ENCODE results near the gene HSPB6.

HSPB6 gene

DNA sequence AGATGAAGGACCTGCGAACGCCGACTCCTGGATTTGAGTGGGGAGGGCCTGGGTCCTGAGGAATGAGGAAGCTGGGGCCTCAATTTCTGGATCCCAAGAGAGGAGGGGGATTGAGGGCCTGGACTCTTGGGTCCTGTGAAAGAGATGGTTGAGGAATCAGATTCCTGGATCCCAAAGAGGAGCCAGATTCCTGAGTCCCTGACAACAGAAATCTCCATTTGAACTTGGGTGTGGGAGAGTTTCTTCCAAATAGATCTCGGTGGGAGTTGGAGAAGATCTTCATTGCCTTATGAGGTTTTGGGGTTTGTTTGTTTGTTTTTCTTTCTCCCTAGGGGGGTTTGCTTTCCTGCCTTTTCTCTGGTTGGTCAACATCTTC, 10.8 kb downstream of the HSPB6 start:
- DNase-seq (ENCODE audit: low read depth in 2 of 2): no peak

DNA sequence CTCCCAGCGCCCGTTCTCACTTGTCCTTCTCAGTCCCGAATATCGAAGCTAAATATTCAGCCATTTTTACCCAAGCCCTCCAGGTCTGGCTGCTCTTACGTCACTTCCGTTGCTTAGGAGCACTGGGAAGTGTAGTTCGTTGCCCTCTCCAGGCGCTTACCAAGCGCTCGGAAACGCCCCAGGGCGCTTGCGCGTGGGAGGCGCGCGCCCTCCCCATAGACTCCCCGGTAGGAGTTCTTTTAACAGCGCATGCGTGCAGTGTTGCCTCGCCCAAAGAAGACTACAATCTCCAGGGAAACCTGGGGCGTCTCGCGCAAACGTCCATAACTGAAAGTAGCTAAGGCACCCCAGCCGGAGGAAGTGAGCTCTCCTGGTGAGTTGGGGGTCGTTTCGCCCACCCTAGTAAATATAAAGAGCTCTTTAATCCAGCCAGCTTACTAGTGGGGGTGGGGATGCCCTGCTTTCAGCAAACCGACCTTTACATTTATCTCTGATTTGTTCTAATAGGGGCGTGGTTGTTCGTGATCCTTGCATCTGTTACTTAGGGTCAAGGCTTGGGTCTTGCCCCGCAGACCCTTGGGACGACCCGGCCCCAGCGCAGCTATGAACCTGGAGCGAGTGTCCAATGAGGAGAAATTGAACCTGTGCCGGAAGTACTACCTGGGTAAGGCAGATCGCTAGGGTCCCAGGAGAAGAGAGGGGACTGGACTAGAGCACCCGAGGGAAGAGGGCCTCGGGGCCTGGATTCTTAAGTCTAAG, 11.3 kb downstream of the HSPB6 start, which contains the start of the genes PSENEN and U2AF1L4:
Gene PSENEN, plus strand, starts transcription at position 324 of the 759 bp plus-strand sequence. Its CDS starts 280 bp downstream, at position 604.
Gene U2AF1L4, minus strand, starts transcription at position 91 of the 759 bp plus-strand sequence. Its CDS starts 27 bp downstream, at position 64.
- DNase-seq (ENCODE audit: low read depth in 2 of 2): peak; percentile 91 to 96

DNA sequence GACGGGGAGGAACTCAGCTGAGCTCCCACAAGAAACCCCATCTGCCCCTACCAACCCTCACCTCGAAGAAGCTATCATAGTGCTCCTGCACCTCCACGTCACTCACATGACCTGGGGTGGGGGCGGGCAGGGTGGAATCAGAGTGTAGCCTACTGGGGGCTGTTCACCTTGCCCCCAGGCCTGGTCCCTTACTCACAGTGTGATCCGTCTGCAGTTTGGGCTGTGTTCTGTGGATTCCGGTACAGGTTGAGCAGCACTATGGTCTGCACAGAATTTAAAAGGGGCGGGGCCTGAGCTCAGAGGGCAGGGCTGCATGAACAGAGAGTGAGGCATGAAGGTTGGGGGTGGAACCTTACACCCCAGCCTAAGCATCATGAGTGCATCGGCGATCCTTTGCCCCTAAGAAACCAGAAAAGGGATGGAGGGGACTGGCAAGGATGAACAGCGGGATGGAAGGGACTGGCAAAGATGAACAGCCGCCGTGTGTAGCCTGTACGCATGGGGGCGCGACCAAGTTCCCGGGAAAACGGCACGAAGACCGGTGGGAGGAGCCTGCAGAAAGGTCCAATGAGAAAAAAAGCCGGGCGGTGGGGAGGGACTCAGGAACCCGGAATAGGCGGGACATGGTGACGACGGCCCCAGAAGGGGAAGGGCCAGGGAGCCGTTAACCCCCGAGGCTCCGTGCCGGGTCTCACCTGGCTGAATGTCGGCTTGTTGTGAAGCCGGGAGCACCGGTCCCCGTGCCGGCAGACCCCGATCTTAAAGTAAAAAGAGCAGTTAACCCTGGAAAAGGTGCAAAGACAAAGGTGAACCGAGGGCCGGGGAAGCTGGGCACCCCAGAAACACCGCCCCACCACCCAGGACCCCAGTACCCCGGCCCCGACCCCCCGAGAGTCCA, 12.2 kb downstream of the HSPB6 start:
- peak; percentile 85 to 90 for DNase-seq (ENCODE audit: low read depth in 2 of 2)

GRCh38 chr19:35743640-35744429, 13.0 kb downstream of the HSPB6 start:
- DNase-seq (ENCODE audit: low read depth in 2 of 2): no peak

DNA sequence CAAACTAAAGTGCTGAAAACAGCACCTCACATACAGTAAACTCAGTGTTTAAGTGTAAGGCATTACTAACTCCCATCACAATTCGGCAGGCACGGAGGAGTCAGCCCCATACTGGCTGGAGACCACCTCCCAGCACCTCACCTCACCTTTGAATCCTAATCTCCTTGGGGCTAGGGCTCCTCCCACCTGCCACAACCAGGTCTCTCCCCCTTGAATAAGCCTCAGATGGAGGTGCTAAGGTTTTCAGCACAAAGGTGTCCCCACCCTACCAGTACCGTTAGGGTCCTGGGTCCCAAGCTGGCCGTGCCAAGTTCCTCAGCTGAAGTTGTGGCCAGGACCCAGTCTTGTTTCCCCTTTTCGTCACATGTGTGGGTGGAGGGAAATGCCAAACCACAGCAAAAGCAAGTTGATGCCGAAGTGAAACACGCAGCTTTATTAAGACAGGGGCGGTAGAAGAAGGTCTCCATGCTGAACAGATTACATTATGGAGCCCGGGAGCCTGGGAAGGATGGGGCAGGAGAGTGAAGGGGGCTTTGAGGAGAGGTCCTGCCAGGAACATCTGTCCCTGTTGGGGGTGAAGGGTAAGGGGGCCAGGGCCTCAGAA, 14.6 kb downstream of the HSPB6 start, which contains the start of gene IGFLR1:
Gene IGFLR1, minus strand, starts transcription at position 332 of the 604 bp plus-strand sequence. CDS start 1,272 bp downstream, outside the sequence.
- DNase-seq (ENCODE audit: low read depth in 2 of 2): peak; percentile 50 to 62

DNA sequence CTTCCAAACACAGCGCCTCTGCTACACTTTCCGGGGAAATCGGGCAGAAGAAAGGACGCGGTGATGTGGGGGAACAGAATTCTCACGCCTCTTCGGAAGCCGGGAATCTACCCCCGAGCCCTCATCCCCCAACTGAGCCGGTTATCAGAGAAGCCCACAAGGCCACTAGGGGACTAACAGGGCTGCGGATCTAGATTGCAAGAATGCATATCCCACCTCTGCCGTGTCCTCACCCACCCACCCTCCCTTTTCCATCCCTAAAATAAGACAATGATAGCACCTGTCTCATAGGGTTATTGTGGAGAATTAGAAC, 15.7 kb downstream of the HSPB6 start:
- DNase-seq (ENCODE audit: low read depth in 2 of 2): no peak

- peak; percentile 90 for DNase-seq (ENCODE audit: low read depth in 2 of 2)
Measured at GRCh38 chr19:35740423-35741202, 16.2 kb downstream of the HSPB6 start.

GRCh38 chr19:35740108-35740422, 16.8 kb downstream of the HSPB6 start:
- DNase-seq (ENCODE audit: low read depth in 2 of 2): no peak

DNA sequence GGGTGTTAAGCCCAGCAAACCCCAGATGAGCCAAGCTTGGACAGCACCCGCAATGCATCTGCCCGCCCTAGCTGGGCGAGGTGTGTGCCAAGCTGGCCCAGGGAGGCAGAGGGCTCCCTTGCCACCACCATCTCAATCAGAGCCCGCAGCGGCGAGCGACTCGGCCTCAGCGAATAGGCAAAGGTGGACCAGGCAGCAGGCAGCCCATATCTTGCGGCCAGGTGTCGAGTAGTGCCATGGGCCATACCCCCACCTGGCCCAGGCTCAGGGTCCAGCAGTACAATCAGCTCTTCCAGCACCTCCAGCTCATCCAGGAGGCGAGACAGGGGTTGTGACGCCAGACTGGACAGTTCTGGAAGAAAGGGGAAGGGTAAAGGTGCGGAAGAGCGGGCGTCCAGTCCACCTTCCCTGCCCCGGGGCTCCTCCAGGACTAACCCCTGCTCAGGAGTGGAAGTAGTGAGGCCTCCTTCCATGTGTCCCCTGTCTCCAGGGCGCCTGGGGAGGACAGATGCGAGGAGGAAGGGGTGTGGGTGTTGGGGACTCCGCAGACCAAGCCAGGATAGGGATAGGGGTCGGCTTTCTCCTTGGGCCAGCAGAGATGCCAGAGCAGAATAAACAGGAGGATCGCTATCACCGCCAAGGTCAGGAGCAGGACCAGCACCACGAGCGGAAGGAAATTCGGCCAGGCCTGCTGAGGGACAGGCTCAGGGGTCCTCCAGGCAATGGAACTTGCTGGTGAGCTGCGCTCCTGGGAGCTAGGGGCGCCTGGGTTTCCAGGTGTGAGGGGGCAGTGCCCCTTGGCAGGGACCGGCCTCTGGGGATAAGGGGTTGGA, 17.3 kb downstream of the HSPB6 start:
- DNase-seq (ENCODE audit: low read depth in 2 of 2): no peak

DNA sequence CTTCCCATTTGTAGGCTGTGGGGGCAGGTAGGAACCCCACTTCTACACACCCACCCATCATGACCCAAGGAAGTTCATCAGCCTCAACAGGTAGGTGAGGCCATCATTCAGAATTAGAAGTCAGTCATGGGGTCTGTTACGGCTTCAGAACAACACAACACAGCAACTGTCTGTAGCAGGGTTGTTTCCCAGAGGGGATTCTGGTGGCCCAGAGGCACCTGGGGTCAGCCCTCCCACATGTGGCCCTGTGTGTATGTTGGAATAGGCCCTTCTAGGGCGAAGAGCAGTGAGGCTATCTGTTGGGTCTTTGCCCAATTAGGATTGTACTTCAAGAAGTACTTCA, 18.0 kb downstream of the HSPB6 start:
- DNase-seq (ENCODE audit: low read depth in 2 of 2): no peak

DNA sequence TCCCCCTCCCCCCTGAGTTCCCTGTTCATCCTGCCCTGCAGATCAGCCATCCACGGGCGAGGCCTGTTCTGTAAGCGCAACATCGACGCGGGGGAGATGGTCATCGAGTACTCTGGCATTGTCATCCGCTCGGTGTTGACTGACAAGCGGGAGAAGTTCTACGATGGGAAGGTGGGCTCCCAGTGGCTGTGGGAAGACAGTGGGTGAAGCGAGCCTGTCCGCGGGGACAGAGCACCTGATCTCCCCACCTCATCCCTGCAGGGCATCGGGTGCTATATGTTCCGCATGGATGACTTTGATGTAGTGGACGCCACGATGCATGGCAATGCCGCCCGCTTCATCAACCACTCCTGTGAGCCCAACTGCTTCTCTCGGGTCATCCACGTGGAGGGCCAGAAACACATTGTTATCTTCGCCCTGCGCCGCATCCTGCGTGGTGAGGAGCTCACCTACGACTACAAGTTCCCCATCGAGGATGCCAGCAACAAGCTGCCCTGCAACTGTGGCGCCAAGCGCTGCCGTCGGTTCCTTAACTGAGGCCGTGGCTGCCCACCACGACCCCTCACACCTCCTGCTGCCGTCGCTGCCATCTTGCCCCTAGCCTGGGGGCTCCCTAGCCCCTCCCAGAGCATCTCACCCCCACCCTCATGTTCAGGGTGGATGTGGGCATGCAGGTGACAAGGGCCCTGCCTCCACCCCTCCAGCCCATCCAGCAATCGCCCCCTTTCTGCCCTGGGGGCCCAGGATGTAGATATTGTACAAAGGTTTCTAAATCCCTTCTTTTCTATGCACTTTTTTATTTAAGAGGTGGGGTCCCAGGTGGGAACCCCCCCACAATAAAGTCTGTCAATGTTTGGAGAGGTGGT, 18.6 kb downstream of the HSPB6 start:
- DNase-seq (ENCODE audit: low read depth in 2 of 2): no peak

DNA sequence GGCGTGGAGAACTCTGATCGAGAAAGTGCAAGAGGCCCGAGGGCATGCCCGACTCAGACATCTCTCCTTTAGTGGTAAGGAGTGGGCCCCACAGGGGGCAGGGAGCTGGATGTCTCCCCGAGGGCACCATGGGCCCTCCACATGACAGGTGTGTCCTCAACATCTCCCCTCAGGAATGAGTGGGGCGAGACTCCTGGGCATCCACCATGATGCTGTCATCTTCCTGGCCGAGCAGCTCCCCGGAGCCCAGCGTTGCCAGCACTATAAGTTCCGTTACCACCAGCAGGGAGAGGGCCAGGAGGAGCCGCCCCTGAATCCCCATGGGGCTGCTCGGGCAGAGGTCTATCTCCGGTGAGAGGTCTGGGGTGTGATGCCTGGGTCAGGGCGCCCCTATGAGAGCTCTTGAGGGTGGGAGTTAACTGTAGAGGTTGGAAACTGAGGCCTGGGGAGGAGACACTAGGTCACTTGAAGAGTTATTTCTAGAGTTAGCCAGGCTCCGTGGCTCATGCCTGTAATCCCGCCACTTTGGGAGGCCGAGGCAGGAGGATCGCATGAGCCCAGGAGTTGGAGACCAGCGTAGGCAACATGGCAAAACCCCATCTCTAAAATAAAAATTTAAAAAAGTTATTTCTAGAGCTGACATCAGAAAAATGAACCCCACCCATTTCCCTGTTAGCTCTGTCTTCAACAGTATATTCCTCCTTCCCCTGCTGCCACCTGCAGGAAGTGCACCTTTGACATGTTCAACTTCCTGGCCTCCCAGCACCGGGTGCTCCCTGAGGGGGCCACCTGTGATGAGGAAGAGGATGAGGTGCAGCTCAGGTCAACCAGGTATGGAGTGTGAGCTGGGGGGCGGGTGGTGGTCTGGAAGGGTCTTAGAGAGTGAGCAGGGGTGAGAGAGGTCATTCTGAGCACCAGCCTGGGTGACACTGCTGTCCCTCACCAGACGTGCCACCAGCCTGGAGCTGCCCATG, 19.6 kb downstream of the HSPB6 start:
- DNase-seq (ENCODE audit: low read depth in 2 of 2): no peak

GRCh38 chr19:35734889-35735288, 21.9 kb downstream of the HSPB6 start:
- no peak for DNase-seq (ENCODE audit: low read depth in 2 of 2)

GRCh38 chr19:35734273-35734672, 22.6 kb downstream of the HSPB6 start:
- no peak for DNase-seq (ENCODE audit: low read depth in 2 of 2)

DNA sequence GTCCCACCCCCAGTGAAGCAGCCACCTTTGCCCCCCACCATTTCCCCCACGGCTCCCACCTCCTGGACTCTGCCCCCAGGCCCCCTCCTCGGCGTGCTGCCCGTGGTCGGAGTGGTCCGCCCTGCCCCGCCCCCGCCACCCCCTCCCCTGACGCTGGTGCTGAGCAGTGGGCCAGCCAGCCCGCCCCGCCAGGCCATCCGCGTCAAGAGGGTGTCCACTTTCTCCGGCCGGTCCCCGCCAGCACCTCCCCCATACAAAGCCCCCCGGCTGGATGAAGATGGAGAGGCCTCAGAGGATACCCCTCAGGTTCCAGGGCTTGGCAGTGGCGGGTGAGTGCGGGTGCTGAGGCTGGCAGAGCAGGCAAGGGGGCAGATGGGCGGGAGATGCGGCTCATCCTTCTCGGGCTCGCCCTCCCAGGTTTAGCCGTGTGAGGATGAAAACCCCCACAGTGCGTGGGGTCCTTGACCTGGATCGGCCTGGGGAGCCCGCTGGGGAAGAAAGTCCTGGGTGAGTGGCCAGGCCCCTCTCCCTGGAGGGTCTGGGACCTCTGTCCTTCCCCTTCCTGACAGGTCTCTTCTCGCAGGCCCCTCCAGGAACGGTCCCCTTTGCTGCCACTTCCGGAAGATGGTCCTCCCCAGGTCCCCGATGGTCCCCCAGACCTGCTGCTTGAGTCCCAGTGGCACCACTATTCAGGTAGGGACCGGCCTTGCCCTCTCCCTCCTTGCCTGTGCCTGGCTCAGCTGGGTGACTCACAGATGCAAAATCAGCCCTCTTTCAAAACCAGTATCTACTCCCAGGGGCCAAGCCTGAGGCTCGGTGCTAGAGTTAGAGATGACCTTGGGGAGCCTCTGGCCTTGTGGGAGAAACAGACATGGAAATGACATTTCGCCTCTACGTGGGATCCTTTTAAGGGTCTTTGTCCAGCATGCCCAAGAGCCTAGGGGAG, 23.4 kb downstream of the HSPB6 start:
- no peak for DNase-seq (ENCODE audit: low read depth in 2 of 2)

DNA sequence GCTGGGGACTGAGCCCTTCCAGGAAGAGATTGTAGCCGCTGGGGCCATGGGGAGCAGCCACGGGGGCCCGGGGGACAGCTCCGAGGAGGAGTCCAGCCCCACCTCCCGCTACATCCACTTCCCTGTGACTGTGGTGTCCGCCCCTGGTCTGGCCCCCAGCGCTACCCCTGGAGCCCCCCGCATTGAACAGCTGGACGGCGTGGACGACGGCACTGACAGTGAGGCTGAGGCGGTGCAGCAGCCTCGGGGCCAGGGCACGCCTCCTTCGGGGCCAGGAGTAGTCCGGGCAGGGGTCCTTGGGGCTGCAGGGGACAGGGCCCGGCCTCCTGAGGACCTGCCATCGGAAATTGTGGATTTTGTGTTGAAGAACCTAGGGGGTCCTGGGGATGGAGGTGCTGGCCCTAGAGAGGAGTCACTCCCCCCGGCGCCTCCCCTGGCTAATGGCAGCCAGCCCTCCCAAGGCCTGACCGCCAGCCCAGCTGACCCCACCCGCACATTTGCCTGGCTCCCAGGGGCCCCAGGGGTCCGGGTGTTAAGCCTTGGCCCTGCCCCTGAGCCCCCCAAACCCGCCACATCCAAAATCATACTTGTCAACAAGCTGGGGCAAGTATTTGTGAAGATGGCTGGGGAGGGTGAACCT, 24.2 kb downstream of the HSPB6 start:
- no peak for DNase-seq (ENCODE audit: low read depth in 2 of 2)

All from activated CD8-positive, alpha-beta memory T cell treated with anti-CD3 and anti-CD28 coated beads for 4 hours (primary cell).